Mammary epithelial cell (primary cell): ENCODE data around the gene DDIAS.

ENCODE experiments used
- EZH2 ChIP-seq: IDR thresholded peaks from 2 replicates; pipeline ENCODE4 v1.6.1; 2012; ENCODE audit warnings: low read length, inconsistent platforms, borderline replicate concordance
- TF ChIP-seq, protein P1 (sequence below), 2 donors: IDR thresholded peaks in 1 of 2; conservative IDR thresholded peaks in 1 of 2; 2 replicates each; pipeline ENCODE4 v1.5.1; 2011 to 2012; ENCODE audit warnings: inconsistent platforms in 2 of 2, low read length in 2 of 2, mild to moderate bottlenecking in 2 of 2, control low read depth in 1 of 2, low read depth in 1 of 2; ENCODE audit not compliant: insufficient read depth in 1 of 2; ENCODE audit errors: extremely low read depth in 1 of 2

- no peak for TF ChIP-seq EZH2
- TF ChIP-seq, protein P1, sequence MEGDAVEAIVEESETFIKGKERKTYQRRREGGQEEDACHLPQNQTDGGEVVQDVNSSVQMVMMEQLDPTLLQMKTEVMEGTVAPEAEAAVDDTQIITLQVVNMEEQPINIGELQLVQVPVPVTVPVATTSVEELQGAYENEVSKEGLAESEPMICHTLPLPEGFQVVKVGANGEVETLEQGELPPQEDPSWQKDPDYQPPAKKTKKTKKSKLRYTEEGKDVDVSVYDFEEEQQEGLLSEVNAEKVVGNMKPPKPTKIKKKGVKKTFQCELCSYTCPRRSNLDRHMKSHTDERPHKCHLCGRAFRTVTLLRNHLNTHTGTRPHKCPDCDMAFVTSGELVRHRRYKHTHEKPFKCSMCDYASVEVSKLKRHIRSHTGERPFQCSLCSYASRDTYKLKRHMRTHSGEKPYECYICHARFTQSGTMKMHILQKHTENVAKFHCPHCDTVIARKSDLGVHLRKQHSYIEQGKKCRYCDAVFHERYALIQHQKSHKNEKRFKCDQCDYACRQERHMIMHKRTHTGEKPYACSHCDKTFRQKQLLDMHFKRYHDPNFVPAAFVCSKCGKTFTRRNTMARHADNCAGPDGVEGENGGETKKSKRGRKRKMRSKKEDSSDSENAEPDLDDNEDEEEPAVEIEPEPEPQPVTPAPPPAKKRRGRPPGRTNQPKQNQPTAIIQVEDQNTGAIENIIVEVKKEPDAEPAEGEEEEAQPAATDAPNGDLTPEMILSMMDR (conservative IDR thresholded peaks at IDR 0.05 in 1 of 2, IDR thresholded peaks at IDR 0.05 in 1 of 2; ENCODE audit: extremely low read depth in 1 of 2, insufficient read depth in 1 of 2, low read depth in 1 of 2, low read length in 2 of 2), result no peak
Observed at GRCh38 chr11:82978422-82979099, 77.0 kb downstream of the DDIAS start.
